Endothelial cell of hepatic sinusoid (primary cell): Measurements from ENCODE around the gene SLC38A6.
"Not testable (repeated sequence)": the region's sequence is repeated elsewhere in the genome, so short reads cannot be mapped to it uniquely, and the experiment has no call there.

Experiments used
- in situ Hi-C: cut with HindIII; loops from 2 replicates; pipeline ENCODE4 v1.10.0; 2017; ENCODE audit warnings: low sequenced_read_pairs

SLC38A6 gene

DNA sequence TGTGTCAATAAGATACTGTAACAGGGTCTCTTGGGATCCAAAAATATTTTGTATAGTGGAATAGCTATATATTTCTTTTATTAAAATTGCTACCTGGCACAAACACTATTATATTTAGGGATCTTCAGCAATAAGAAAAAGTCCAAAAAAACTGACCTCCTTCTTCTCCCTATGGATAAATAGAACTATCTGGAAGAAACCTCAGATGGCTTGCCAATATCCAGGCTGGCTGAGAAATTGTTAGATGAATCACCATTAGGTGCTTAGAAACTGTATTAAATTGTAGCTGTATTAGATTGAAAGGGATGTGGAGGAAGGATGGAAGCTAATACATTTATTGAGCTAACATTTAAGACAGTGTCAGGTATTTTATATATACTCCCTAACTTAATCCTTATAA, 66.0 kb downstream of the SLC38A6 start:
- in situ Hi-C loops, result loop anchor here (10.0 kb wide), 1 partner anchor 62 kb away; the partner anchor contains the start of genes SLC38A6 and TRMT5

DNA sequence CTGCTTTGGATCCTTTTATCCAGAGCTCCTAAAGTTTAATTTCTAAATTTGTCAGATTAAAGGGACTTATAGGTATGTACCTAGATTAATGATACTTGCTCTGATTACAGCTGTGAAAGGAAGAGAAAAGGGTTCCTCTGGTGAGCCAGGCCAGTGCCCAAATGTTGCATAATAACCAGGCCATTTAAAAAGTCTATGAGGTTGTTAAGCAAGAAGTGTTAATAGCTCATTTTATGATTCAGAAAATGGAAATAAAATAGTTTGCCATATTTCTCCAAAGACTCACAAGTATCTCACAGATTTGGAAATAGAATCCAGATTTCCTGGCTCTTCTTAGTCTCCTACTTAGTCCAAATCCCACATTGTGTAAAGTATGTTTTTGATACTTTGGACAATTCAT, 67.6 kb downstream of the SLC38A6 start:
- in situ Hi-C loops, result loop anchor here (10.0 kb wide), 1 partner anchor 64 kb away; the partner anchor contains the start of genes SLC38A6 and TRMT5

DNA sequence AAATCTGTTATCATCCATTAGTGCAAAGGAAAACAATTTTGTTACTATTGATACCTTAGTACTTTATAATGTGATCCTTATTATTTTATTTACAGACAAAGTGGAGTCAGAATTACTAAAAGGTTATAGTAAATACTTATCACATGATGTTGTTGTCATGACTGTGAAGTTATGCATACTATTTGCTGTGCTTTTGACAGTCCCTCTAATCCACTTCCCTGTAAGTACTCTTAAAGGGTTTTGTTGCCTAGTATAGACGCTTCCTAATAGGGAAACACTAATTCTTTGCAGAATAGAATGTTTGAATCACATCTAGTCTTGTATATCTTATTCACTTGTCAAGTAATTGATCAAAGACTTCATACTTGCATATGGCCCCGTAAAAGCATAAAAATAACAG, 69.4 kb downstream of the SLC38A6 start:
- in situ Hi-C loops, result no loop called here

DNA sequence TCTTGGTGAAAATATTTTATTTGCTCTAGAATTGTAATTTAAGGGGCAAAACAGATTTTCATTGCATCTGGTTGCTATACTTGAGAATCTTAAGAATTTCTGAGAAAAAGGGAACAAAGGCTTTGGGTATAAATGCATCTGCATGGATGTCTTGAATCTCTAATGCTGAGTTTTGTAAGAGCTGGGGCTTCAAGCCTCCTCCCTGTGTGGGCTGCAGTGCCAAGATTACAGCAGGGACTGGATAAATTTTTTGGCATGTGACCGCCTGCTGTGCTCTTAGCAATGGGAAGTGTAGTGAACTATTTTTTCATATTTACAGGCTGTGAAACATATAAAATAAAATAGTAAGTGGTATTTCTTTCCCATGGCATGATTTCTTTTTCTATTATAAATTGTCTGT, 70.0 kb downstream of the SLC38A6 start:
- in situ Hi-C loops, result no loop called here

DNA sequence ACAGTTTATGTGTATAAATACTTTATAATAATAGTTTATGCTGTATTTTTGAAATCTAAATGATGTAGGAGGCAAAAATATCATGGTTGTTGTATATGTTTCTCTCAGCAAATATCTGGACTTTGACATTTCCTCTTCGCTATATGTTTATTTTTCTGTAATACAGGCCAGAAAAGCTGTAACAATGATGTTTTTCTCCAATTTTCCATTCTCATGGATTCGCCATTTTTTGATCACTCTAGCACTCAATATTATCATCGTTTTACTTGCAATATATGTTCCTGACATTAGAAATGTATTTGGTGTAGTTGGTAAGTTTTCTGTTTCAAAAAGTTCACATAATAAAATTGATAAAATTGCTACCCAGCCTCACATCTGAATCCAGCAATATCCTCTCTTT, 70.6 kb downstream of the SLC38A6 start:
- in situ Hi-C loops, result no loop called here

DNA sequence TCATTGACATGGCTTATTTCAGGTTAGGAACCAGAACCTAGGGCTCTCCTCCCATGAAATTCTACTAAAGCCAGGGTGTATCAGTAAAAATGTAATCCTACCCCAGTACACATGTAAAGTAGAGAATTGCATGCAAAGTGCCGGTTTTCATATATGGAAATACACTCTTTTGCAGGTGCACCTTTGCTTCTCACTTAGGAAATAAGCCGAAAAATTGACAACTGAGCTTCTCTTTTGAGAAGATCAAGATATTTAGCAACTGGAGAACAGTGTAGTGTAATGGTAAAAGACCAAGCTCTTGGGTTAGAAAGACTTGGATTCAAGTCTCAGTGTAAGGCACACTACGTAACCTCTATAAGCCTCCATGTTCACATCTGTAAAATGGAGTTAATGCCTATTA, 82.4 kb downstream of the SLC38A6 start:
- in situ Hi-C loops, result no loop called here

DNA sequence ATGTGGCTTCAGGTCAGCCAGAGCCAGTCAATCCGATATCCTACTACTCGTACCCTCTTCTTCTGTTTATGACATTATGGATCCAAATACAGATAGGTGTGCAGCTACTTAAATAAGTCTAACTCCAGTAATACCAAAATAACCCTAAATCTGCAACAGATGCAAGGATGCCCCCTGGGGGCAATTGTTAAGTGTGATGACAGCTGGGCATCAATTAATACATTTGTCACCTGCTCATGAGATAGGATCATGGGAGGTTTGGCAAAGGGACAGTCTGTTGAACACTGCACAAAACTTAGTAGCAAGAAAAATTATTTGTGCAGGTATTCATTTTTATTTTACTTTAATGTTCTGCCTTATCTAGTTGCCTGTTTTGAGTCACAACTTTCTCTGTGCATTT, 83.2 kb downstream of the SLC38A6 start:
- in situ Hi-C loops, result no loop called here

DNA sequence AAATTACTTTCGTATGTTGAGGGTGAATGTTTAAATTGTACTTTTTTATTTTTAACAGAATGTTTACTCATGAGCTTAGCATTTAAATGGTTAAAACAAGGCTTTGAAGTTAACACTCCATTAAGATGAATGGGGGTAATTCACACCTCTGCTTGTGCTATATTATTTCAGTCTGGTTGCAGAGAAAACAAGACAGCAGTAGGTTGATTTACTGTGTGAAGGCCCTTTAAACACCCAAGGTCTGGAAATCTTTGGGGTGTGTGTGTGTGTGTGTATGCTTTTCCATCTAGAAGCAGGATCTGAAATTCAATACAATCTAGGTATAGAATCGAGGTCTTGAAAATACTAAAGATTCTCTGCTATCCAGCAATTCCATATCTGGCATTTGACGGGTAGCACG, 83.8 kb downstream of the SLC38A6 start:
- in situ Hi-C loops, result no loop called here

DNA sequence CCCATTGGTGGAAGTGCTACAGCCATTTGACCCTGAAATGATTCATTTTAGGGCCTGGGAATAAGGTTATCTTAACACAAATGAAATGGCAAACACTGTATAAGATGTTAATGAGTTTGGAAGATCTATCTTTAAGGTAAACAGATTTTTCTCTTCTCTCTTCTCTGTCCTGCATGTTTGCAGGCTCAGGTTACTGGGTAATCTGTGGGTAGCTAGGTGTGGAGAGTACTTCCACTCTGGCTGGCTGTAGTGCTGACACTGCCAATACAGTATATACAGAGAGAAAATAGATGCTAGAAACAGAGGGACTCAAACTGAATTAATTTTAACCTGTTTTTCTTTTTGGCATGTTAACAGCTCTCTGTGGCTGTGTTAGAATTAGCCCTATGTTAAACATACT, 84.6 kb downstream of the SLC38A6 start:
- in situ Hi-C loops, result no loop called here

DNA sequence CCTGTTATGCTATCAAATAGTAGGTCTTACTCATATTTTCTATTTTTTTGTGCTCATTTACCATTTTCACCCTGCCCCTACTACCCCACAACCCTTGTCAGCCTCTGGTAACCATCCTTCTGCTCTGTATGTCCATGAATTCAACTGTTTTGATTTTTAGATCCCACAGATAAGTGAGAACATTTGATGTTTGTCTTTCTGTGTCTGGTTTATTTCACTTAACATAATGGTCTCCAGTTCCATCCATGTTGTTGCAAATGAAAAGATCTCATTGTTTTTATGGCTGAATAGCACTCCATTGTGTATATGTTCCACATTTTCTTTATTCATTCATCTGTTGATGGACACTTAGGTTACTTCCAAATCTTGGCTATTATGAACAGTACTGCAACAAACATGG, 91.4 kb downstream of the SLC38A6 start:
- in situ Hi-C loops, result not testable (repeated sequence)

DNA sequence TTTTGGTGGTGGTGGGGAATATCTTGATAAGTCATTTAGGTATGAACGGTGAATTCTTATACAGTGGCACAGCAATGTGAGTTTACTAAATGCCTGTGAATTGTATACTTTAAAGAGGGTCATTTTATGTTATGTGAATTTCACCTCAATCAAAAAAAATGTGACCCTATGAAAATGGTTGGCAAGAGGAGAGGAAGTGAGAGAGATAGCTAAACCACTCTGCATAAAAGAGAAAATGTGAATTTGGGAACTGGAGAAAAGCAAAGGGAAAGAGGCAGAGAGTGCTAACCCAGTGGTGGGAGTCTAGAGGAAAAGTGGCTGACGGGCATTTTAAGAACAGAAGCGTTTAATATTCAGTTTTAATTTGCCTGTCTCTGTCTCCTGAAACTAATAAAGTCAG, 93.8 kb downstream of the SLC38A6 start:
- in situ Hi-C loops, result no loop called here

DNA sequence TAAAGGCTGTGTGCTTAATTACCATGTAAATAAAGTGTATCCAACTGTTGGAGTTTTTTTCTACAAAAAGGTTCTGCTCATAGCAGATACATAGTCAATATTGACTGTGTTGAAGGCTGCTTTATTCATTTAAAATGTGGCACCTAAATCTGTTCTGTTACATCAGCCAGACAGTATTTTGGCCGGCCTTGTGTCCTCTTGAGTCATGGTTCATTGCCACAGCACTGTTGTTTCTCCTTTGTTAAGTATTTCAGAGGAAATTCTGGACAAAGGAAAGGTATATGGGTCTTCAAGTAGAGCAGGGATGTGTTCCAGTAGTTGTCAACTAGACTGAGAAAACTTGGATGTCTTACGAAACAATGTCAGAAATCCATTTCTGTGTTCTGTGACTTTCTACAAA, 95.5 kb downstream of the SLC38A6 start:
- in situ Hi-C loops, result no loop called here

DNA sequence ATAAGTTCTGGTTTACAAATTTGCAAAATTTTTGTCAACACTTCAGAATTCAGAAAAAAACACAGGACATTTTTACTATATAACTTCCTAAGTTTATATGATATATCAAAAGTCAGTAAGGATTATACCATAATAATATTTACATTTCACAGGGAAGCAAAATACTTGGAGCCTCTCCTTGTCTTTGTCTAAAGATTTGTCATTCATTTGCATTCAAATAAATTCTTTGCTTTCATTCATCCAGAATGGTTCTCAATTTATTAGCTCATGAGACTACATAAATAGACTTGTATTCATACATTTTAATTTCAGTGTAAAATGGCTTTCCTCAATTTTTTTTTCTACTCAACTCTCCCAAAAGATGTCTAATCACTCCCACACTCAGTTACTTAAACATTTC, 96.4 kb downstream of the SLC38A6 start:
- in situ Hi-C loops, result no loop called here

DNA sequence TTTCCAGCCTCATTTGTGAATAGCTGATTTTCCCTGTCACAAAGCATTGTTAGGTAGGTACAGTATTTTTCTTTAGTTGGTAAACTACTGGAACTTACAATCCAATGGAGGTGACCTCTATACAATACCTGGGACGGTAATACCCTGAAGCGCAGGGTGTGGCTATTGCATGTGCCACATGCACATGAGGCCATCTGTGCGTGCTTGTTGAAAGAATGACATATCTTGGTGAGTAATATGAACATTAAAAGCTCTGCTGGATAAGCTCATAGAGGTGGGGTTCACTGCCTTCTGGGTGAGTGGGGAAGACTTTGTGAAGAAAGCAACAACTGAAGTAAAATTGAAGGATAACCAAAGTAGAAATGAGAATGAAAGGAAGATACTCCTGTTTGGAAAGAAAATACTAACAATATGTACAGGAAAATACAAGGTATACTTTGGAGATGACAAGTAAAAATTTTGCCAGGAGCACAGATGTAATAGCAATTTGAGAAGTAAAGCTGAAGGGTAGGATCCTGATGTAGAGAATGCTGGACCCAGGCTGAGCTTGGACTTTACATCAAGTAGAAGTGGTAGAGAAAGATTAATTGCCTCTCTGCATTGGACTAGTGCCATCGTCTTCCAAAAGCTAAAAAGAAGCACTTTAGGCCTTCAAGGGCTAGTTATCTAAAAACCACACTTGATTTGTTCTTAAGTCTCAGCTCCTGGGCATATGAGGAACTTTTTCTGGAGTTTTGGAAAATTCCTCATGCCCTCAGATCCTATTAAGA, 97.1 kb downstream of the SLC38A6 start:
- in situ Hi-C loops, result no loop called here

DNA sequence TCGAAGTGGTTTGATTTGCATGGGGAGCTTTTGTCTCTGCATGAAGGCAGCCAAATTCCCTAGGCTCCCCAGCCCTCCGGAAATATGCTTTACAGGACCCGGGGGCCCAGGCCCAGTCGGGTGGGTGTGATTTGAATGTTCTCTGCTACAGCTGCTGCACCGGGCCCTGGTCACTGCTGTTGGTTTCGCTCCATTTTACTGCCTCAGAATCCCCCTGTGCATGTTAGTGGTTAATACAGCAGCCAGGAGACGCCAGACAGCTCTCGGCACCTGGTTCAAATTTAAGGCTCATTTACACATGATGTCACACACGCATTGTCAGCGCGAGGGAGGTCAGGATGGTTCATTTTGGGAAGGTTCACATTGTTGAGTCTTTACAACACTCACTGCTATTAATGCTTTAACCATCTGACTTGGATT, 99.6 kb downstream of the SLC38A6 start:
- in situ Hi-C loops, result loop anchor here (5.0 kb wide), 1 partner anchor 62 kb away; no protein-coding TSS in a partner anchor

DNA sequence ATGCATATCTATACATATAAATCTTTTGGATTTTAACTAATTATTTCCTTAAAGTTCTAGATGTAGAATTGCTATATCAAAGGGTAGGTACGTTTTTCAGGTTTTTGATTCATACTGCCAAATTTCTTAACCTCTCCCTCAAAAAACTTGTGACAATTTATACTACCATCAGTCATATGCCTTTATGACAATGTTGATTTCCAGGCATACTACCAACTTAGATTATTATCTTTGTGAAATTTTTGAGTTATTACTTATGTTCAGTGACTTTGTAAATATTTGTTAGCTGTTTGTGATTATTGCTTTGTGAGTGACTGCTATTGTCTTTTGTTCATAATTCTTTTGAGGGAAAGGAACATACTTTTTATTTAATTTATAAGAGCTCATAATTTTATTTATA, 107.0 kb downstream of the SLC38A6 start:
- in situ Hi-C loops, result no loop called here

DNA sequence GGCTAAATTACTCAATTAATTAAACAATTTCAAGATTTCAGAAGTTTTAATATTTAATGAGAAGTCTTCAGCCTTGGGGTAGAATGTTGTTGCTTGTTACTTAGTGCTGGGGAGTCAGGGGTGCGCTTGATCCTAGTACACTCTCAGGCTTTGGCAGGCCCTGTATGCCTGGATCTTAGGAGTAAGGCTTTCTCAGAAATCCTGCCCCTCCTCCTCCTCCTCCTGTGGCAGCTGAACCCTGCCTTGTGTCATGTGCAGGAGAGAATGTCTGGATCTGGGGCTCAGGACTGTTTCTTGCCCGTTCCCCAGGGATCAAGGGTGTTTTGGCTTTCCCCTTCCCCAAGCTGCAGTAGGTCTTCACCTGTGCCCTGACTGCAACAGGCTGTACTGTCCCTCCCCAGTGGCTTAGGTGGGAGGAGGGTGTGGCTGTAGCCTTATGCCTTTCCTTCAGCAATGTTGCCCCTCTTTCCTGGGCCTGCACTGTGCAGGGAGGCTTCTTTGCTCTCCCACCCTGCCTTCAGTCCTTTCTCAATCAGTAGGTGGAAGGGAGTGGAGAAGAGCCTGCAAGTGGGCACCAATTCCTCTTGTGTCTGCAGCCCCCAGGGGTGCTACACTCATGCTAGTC, 108.2 kb downstream of the SLC38A6 start:
- in situ Hi-C loops, result no loop called here

DNA sequence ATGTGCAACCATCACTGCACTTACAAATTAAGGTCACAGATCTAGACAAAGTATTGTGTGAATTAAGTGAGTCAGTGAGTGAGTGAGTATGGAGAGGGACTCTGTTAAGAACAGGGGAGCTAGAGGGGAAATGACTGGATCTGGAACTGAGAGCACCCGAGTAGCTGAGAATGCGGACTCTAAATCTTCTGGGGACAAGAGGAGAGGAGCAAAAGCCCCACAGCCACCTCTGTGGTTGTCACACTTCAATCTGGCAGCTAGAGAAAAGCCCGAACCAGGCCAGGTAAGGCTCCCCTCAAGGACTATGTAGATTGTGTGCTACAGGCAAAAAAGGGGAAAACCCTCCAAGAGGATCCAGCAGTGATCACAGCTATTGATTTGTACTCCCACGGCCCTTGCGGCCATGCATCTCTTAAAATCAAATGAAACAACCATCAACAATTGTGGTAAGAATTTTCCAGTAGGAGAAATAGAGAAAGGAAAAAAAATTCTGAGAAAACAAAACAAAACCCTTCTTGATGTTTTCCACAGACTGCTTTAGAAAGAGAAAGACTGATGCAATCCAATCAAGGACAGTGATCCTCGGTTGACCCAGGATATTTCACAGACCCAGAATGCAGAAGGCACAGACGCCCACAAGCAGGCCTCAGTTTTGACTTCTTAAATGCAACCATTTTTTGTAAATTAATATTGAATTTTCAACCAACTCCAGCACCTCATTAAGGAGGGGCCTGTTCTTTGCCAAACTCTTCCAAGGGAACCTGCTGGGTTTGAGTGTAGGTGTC, 109.6 kb downstream of the SLC38A6 start:
- in situ Hi-C loops, result no loop called here

DNA sequence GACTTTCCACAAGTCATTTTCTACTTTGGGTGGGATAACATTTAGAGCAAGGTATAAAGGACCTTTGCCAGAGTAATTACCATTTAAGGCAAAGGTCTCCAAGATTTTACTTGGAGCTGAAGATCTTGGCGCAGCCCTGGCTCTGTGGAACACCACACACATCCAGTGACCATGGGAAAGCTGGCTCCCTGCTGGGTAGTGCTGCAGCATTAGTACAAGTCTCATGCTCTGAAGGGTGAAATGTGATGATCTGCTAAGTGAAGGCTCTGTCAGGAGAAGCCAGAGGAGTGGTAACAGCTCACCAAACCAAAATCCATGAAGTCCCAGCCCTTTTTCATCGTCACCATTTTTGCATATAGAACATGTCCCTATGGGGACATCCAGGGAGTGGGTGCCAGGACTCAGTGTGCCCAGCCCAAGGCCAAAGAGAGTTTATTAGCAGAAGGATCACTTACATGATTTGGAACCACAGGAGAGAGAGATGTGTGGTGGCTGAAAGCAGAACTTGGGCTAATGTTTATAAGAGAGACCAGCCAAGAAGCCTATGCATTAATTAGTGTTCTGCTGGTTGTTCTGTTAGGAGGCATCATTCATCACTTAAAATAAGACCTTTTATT, 110.7 kb downstream of the SLC38A6 start:
- in situ Hi-C loops, result no loop called here

DNA sequence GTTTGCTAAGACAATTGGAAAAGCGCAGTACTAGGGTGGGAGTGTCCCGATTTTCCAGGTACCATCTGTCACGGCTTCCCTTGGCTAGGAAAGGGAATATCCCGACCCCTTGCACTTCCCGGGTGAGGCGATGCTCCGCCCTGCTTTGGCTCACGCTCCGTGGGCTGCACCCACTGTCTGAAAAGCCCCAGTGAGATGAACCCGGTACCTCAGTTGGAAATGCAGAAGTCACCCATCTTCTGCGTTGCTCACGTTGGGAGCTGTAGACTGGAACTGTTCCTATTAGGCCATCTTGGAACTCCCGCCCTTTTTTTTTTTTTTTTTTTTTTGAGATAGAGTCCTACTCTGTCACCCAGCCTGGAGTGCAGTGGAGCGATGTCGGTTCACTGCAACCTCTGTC, 117.1 kb downstream of the SLC38A6 start:
- in situ Hi-C loops, result not testable (repeated sequence)

DNA sequence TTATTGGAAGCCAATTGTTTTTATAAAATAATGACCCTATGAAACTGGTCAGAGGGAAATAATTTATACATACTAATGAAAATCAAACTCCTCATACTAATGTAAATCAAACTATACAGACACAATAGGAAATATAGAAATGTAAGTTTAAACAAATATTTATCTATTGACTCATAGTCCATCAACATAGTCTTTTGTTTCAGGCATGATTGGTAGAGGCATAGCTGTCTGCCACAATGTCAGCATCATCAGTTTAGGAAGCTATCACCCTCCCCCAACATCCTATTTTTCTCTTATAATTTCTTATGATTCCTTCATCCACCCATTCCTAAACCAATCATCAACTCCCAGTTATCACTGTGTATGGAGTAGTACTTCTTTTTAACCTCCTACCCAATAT, 117.7 kb downstream of the SLC38A6 start:
- in situ Hi-C loops, result no loop called here
